Upper lobe of left lung (tissue), 6 donors: ENCODE data around the gene FBXO3. TPM values are rescaled to one million over a fixed set of nuclear protein-coding genes. Genes with fewer than 3 reads are reported as not detected.
A peak's percentile ranks its signal among the peaks of the same experiment; 100 is the strongest.
"Not testable (repeated sequence)": the region's sequence is repeated elsewhere in the genome, so short reads cannot be mapped to it uniquely, and the experiment has no call there.

ENCODE experiments used
- ATAC-seq, 2 donors: fragments of 200-7000 bp; cut with Tn5 transposase; one replicate each; pipeline ENCODE4 v1.9.1; 2022; ENCODE audit warnings: mild to moderate bottlenecking in 2 of 2, moderate library complexity in 2 of 2; ENCODE audit not compliant: low FRiP score in 2 of 2
- DNase-seq, 2 donors: peaks; one replicate each; pipeline ENCODE4 v3.0.0-alpha.2; 2019 to 2020
- H3K27ac ChIP-seq, 4 donors: fragments of 200-600 bp; sonication (generic); one replicate each; pipeline ENCODE4 v1.5.1; 2016 to 2019
- H3K27me3 ChIP-seq, 4 donors: fragments of 200-600 bp; sonication (generic); one replicate each; pipeline ENCODE4 v1.5.1; 2017 to 2019
- H3K36me3 ChIP-seq, 4 donors: fragments of 200-600 bp; sonication (generic); one replicate each; pipeline ENCODE4 v1.5.1; 2016 to 2019
- H3K4me1 ChIP-seq, 4 donors: fragments of 200-600 bp; sonication (generic); one replicate each; pipeline ENCODE4 v1.5.1; 2018 to 2019
- H3K4me3 ChIP-seq, 4 donors: fragments of 200-600 bp; sonication (generic); one replicate each; pipeline ENCODE4 v1.5.1; 2017 to 2019; ENCODE audit warnings: mild to moderate bottlenecking in 2 of 4, moderate library complexity in 1 of 4
- H3K9me3 ChIP-seq, 4 donors: fragments of 200-600 bp; sonication (generic); one replicate each; pipeline ENCODE4 v1.5.1; 2018 to 2019
- EP300 ChIP-seq, 4 donors: sonication (generic); formaldehyde crosslinking; IDR thresholded peaks; one replicate each; pipeline ENCODE4 v1.5.1; 2017; ENCODE audit warnings: antibody characterized with exemption in 4 of 4, control low read depth in 2 of 4
- POLR2A ChIP-seq, 4 donors: fragments of 450-650 bp; IDR thresholded peaks; one replicate each; pipeline ENCODE4 v1.5.1; 2016 to 2017; ENCODE audit warnings: antibody characterized with exemption in 4 of 4, mild to moderate bottlenecking in 2 of 4
- POLR2AphosphoS5 ChIP-seq, 2 donors: sonication (generic); formaldehyde crosslinking; IDR thresholded peaks; one replicate each; pipeline ENCODE4 v1.5.1; 2017; ENCODE audit warnings: antibody characterized with exemption in 2 of 2
- WGBS, 2 donors: methylation state at CpG; one replicate each; pipeline ENCODE4 v1.1.5; 2017 to 2018; 5-methylcytosine and 5-hydroxymethylcytosine counted together
- total RNA-seq, 6 donors: library from RNA; depleted of rRNA in 4 of 6; stranded (reverse); fragments of >200 nt in 4 of 6; gene quantifications; one replicate each; pipeline versions ENCODE4 v1.1.0 to v1.2.1, GENCODE V29; 2016 to 2021
- TF ChIP-seq, protein P1 (sequence below), 6 experiments: fragments of 450-650 bp in 4 of 6; fragments of 200-600 bp in 2 of 6; sonication (generic) in 2 of 6; IDR thresholded peaks; one replicate each; pipeline ENCODE4 v1.5.1; 2016 to 2019; ENCODE audit warnings: antibody characterized with exemption in 6 of 6
- donor health status: DM: no; HTN: no; CAD: no; lungs with moderate emphysema.
- donor health status: DM: no; HTN: yes; CAD: no; lungs with severe emphysema.

Gene FBXO3
- total RNA-seq, 6 donors from 2014 or later = 9.9 to 50.8 (median 26.9) TPM

DNA sequence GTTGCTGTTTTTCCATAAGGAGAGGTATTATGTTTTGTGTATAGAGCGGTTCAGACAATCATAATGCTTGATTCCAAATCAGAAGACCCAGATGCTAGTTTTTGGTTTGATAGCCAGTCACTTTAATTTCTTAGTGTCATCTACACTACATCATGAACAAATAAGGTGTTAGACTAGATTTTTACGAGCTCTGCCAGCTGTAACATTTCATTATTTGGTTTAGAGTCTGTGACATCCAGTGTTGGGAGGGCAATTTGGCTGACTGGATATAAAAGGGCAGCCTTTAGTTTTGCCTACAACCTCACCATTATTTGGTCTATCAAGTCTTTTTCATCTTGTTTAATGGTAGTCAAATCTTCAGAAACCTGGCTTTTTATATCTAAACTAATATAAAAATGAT, 30.2 kb upstream of the FBXO3 start:
- Histone ChIP-seq H3K27me3 (peaks cover 0 to 8% (median 4%) of the 10 kb centered on the region in 4 donors), H3K36me3 (no peaks in the 10 kb centered on the region), H3K4me1 (peaks cover 0 to 9% (median 4%) of the 10 kb centered on the region in 4 donors), H3K4me3 (no peak overlapping the region), H3K9me3 (no peaks in the 10 kb centered on the region), H3K27ac (no peak overlapping the region)
- WGBS, 2 donors = 79 to 81% methylated on average over 2 of the region's 2 CpGs
- DNase-seq (no peak), ATAC-seq (no peak)
- TF ChIP-seq, protein P1, sequence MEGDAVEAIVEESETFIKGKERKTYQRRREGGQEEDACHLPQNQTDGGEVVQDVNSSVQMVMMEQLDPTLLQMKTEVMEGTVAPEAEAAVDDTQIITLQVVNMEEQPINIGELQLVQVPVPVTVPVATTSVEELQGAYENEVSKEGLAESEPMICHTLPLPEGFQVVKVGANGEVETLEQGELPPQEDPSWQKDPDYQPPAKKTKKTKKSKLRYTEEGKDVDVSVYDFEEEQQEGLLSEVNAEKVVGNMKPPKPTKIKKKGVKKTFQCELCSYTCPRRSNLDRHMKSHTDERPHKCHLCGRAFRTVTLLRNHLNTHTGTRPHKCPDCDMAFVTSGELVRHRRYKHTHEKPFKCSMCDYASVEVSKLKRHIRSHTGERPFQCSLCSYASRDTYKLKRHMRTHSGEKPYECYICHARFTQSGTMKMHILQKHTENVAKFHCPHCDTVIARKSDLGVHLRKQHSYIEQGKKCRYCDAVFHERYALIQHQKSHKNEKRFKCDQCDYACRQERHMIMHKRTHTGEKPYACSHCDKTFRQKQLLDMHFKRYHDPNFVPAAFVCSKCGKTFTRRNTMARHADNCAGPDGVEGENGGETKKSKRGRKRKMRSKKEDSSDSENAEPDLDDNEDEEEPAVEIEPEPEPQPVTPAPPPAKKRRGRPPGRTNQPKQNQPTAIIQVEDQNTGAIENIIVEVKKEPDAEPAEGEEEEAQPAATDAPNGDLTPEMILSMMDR (IDR thresholded peaks at IDR 0.05) = no peak
- TF ChIP-seq EP300 (IDR thresholded peaks at IDR 0.05) (no peak), POLR2AphosphoS5 (IDR thresholded peaks at IDR 0.05) (no peak), POLR2A (IDR thresholded peaks at IDR 0.05) (no peak)

DNA sequence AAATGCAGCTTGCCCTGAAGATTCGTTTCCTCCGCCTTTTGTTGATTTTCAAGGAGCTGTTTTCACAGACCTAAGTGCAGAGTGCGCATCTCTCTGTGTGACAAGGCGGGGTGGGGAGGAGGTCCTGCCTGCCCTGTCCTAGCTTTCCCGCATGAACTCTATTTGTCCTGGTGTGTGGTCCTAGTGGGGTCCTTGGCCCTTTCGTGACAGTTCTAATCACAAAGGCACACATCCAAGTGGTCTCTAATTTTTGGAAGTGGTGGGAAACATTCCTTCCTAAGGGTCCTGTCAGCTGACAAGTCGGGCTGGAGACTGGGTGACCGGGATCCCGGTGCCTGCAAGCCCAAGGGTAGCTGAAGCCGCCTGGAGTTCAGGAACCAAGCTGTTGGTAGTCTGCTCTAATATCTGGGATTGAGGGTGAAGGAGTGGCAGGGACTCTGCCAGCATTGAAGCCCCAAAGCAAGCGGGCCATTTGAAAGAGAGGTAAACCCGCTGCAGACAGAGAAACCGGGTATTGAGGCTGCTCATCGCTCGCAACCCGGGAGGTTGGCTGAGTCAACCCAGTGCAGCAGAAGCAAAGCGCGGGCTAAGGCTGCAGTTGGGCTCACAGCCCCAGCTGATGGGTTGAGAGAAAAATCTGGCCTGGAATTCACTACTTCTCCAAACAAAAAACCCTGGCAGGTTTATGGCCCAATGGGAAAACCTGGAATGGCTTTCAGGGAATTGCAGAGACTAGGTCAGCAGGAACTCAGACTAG, 28.1 kb upstream of the FBXO3 start:
- DNase-seq (peak in 1 of 2 donors; percentile 42), ATAC-seq (peak; percentile 67 to 84)

DNA sequence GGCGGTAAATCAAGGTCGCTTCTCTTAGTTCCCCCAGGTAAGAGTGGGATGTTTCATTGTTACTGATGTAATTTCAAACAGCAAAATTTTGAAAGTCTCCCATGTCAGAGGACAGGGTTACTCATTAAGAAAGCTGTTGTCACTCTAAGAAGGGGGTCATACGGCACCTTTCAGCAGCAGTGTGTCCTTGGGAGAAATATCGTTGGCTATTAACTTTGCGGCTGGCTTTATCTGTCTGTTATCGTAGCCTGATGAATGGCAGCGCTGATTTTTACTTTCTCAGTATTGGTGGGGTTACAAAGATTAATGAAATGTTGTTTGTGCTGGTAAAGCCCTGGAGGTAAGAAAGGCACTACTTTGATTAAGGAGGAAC, 27.5 kb upstream of the FBXO3 start:
- no peak for ATAC-seq
- peaks cover 0 to 8% (median 4%) of the 10 kb centered on the region in 4 donors for H3K27me3 ChIP-seq
- WGBS, 2 donors = 32 to 41% methylated on average over 7 of the region's 7 CpGs
- H3K27ac ChIP-seq = no peak overlapping the region
- H3K4me3 ChIP-seq = no peak overlapping the region
- H3K36me3 ChIP-seq = no peaks in the 10 kb centered on the region
- no peak for DNase-seq
- no peaks in the 10 kb centered on the region for H3K9me3 ChIP-seq
- peaks cover 0 to 9% (median 4%) of the 10 kb centered on the region in 4 donors for H3K4me1 ChIP-seq
- TF ChIP-seq, protein P1 (IDR thresholded peaks at IDR 0.05) = no peak
- TF ChIP-seq POLR2AphosphoS5 (IDR thresholded peaks at IDR 0.05) (no peak), EP300 (IDR thresholded peaks at IDR 0.05) (no peak), POLR2A (IDR thresholded peaks at IDR 0.05) (no peak)

More for the DNA sequence above, 28.1 kb upstream of the FBXO3 start:
- peaks cover 0 to 8% (median 4%) of the 10 kb centered on the region in 4 donors for H3K27me3 ChIP-seq
- H3K4me3 ChIP-seq = peak overlapping the region in 1 of 4 donors; percentile 22
- no peaks in the 10 kb centered on the region for H3K9me3 ChIP-seq
- peaks cover 0 to 9% (median 4%) of the 10 kb centered on the region in 4 donors for H3K4me1 ChIP-seq
- WGBS, 2 donors = 5 to 7% methylated on average over 13 to 18 of the region's 18 CpGs
- TF ChIP-seq EP300 (IDR thresholded peaks at IDR 0.05) (no peak), POLR2AphosphoS5 (IDR thresholded peaks at IDR 0.05) (peak in 1 of 2 donors; percentile 13)
- no peaks in the 10 kb centered on the region for H3K36me3 ChIP-seq
- H3K27ac ChIP-seq = no peak overlapping the region

DNA sequence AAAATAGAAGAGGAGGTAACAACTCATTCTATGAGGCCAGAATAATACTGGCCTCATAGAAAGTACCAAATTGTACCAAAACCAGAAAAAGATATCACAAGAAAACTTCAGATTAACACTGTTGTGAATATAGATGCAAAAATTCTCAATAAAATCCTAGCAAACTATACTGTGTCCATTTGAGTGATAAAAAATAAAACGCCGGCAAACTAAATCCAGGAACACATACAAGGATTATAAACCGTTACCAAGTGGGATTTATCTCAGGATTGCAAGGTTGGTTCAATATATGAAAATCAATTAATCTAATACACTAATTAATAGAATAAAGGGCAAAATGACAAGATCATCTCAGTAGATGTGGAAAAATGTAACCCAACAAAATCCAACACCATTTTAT, 23.6 kb upstream of the FBXO3 start:
- Histone ChIP-seq H3K4me3 (no peak overlapping the region), H3K4me1 (peaks cover 0 to 9% (median 4%) of the 10 kb centered on the region in 4 donors), H3K9me3 (no peaks in the 10 kb centered on the region), H3K27me3 (peaks cover 0 to 8% (median 4%) of the 10 kb centered on the region in 4 donors), H3K36me3 (no peaks in the 10 kb centered on the region), H3K27ac (no peak overlapping the region)
- DNase-seq = no peak
- TF ChIP-seq POLR2AphosphoS5 (IDR thresholded peaks at IDR 0.05) = no peak
- no peak for TF ChIP-seq EP300 (IDR thresholded peaks at IDR 0.05)
- no peak for TF ChIP-seq POLR2A (IDR thresholded peaks at IDR 0.05)
- TF ChIP-seq, protein P1 (IDR thresholded peaks at IDR 0.05) = no peak
- 94% methylated on average over 3 of the region's 3 CpGs for WGBS, 2 donors
- ATAC-seq = no peak

DNA sequence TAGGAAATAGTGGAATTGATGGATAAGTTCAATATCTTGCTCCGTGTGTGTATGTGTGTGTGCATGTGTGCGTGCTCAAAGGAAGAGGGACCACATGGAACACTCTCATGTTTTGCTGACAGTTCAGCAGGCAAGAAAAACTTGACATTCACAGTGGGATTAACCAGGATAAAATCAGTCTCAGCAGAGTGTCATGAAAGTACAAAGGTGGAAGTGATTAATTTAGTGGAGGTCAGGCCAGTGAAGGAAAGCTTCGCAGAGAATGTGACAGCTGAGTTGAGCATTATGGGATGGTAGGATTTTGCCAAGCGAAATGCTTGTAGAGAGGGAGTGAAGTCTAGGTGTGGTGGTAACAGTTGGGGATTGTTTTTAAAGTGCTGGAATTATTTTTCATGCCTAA, 15.7 kb upstream of the FBXO3 start:
- Histone ChIP-seq H3K36me3 (no peaks in the 10 kb centered on the region), H3K4me3 (no peak overlapping the region), H3K9me3 (no peaks in the 10 kb centered on the region), H3K4me1 (no peaks in the 10 kb centered on the region), H3K27ac (no peak overlapping the region), H3K27me3 (no peaks in the 10 kb centered on the region)
- 57 to 68% methylated on average over 4 of the region's 4 CpGs for WGBS, 2 donors
- ATAC-seq (no peak), DNase-seq (no peak)
- TF ChIP-seq POLR2A (IDR thresholded peaks at IDR 0.05) (no peak), POLR2AphosphoS5 (IDR thresholded peaks at IDR 0.05) (no peak), EP300 (IDR thresholded peaks at IDR 0.05) (no peak)
- TF ChIP-seq, protein P1 (IDR thresholded peaks at IDR 0.05) = no peak

DNA sequence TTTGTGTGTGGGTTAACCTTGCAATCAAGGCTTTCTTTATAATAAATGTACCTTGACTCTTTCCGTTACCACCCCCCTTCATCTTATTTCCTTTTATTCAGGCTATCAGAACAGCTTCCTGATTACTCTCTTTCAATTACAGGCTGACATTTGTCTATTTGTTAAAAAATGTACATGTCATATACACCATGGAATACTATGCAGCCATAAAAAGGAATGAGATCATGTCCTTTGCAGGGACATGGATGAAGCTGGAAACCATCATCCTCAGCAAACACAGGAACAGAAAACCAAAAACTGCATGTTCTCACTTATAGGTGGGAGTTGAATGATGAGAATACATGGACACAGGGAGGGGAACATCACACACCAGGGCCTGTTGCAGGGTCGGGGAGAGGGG, 13.8 kb upstream of the FBXO3 start:
- ATAC-seq = not testable (repeated sequence)

More for the DNA sequence above, 13.8 kb upstream of the FBXO3 start:
- H3K4me1 ChIP-seq, H3K27me3 ChIP-seq, H3K9me3 ChIP-seq, DNase-seq, H3K27ac ChIP-seq, H3K36me3 ChIP-seq, H3K4me3 ChIP-seq: not testable (repeated sequence)
- 78 to 80% methylated on average over 2 of the region's 2 CpGs for WGBS, 2 donors
